ENCODE data around the gene FAM120B.

DNA sequence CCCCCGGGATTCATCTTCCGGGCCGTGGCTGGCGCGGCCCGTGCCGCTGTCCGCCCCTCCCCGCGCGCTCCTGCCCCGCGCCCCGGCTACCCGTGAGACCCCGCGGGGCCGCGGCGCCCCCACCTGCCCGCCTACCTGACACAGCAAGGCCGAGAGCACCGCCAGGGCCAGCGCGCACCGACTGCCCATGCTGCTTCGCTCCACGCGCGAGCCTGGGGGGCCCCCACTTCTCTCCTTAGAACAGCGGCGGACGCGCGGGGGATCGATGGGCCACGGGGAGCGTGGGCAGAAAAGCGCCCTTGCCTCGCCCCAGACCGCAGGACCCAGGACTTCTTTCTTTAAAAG is 16.6 kb upstream of the FAM120B start:
- TF ChIP-seq CTCF (conservative IDR thresholded peaks at IDR 0.05 in 1 of 2, IDR thresholded peaks at IDR 0.05 in 1 of 2; ENCODE audit: low read depth in 1 of 2, low read length in 2 of 2) (no peak), EZH2 (IDR thresholded peaks at IDR 0.05; ENCODE audit: low read length, missing control alignments) (no peak)
